Measurements from ENCODE around the gene CLDN9. TPM values are rescaled to one million over a fixed set of nuclear protein-coding genes. Genes with fewer than 3 reads are reported as not detected.

Gene CLDN9
- total and polyA plus RNA-seq, 2 donors (not counting 1 experiment from before 2014, with no cell fraction given) = 0.04 TPM; not detected in 1

GRCh38 chr16:3007957-3008689 is 4.6 kb upstream of the CLDN9 start:
- Mint-ChIP-seq H3K4me1 (peaks cover 26% of the 10 kb centered on the region), H3K4me3 (peak overlapping the region; percentile 58), H3K27me3 (peaks cover 9% of the 10 kb centered on the region), H3K9me3 (ENCODE audit: insufficient read depth) (no peaks in the 10 kb centered on the region), H3K27ac (no peak overlapping the region)
- CTCF ChIA-PET = interaction anchor here (0.9 to 9.6 kb wide), 5 partner anchors 16 to 121 kb away, joined by 3 to 213 read pairs (median 6); partner anchors contain the start of genes HCFC1R1 and THOC6
- peak overlapping the region; percentile 32 for H3K9ac ChIP-seq (ENCODE audit: low read length)
- no peak for TF ChIP-seq EZH2 (IDR thresholded peaks at IDR 0.05; ENCODE audit: borderline replicate concordance, insufficient read depth, low read depth, low read length, poor library complexity, severe bottlenecking)
- TF ChIP-seq, protein P1, sequence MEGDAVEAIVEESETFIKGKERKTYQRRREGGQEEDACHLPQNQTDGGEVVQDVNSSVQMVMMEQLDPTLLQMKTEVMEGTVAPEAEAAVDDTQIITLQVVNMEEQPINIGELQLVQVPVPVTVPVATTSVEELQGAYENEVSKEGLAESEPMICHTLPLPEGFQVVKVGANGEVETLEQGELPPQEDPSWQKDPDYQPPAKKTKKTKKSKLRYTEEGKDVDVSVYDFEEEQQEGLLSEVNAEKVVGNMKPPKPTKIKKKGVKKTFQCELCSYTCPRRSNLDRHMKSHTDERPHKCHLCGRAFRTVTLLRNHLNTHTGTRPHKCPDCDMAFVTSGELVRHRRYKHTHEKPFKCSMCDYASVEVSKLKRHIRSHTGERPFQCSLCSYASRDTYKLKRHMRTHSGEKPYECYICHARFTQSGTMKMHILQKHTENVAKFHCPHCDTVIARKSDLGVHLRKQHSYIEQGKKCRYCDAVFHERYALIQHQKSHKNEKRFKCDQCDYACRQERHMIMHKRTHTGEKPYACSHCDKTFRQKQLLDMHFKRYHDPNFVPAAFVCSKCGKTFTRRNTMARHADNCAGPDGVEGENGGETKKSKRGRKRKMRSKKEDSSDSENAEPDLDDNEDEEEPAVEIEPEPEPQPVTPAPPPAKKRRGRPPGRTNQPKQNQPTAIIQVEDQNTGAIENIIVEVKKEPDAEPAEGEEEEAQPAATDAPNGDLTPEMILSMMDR (IDR thresholded peaks at IDR 0.05) = no peak
- DNase-seq (peak; percentile 49), ATAC-seq (ENCODE audit: low read depth) (no peak)
- no peaks in the 10 kb centered on the region for H3K36me3 ChIP-seq (replicated peaks in 1 of 2; ENCODE audit: control extremely low read depth in 1 of 2, control insufficient read depth in 1 of 2, extremely low read depth in 1 of 2, insufficient read depth in 2 of 2, low read length in 1 of 2)
- no peaks in the 10 kb centered on the region for H3K79me2 ChIP-seq (ENCODE audit: control insufficient read depth, insufficient read depth, low read length)
- H3K9me3 ChIP-seq (ENCODE audit: control extremely low read depth in 1 of 3, control insufficient read depth in 2 of 3, insufficient read depth in 1 of 3, low read length in 2 of 3) = peaks cover 0 to 18% (median 0%) of the 10 kb centered on the region in 3 donors
- no peak overlapping the region for H3K27ac ChIP-seq (ENCODE audit: low read length in 2 of 2)
- H3K4me2 ChIP-seq (replicated peaks; ENCODE audit: low read depth, low read length, poor library complexity, severe bottlenecking) = peak overlapping the region; percentile 76
- POLR2A ChIA-PET = no interaction called here
- 2% methylated on average over 10 of the region's 17 CpGs for WGBS (ENCODE audit: insufficient coverage)
- intact Hi-C loops (cut with micrococcal nuclease) = no loop called here
- peak overlapping the region in 2 of 5 experiments; percentile 37 to 44 for H3K4me3 ChIP-seq (ENCODE audit: control extremely low read depth in 1 of 5, extremely low read depth in 1 of 5, insufficient read depth in 1 of 5, low read depth in 2 of 5, low read length in 4 of 5)
- no peaks in the 10 kb centered on the region for H4K20me1 ChIP-seq (ENCODE audit: control insufficient read depth, insufficient read depth, low read length, poor library complexity, severe bottlenecking)
- H2AFZ ChIP-seq (ENCODE audit: insufficient read depth, low read depth, low read length, poor library complexity, severe bottlenecking) = peak overlapping the region; percentile 58
- H3K27me3 ChIP-seq (replicated peaks in 1 of 4; ENCODE audit: control extremely low read depth in 1 of 4, control insufficient read depth in 3 of 4, insufficient read depth in 4 of 4, low read length in 3 of 4) = peaks cover 0 to 22% (median 10%) of the 10 kb centered on the region in 4 experiments
- peaks cover 25 to 32% of the 10 kb centered on the region in 2 donors for H3K4me1 ChIP-seq (ENCODE audit: control insufficient read depth in 2 of 2, insufficient read depth in 2 of 2, low read length in 2 of 2)

- peaks cover 0 to 22% (median 10%) of the 10 kb centered on the region in 4 experiments for H3K27me3 ChIP-seq (replicated peaks in 1 of 4; ENCODE audit: control extremely low read depth in 1 of 4, control insufficient read depth in 3 of 4, insufficient read depth in 4 of 4, low read length in 3 of 4)
- H3K4me3 ChIP-seq (ENCODE audit: control extremely low read depth in 1 of 5, extremely low read depth in 1 of 5, insufficient read depth in 1 of 5, low read depth in 2 of 5, low read length in 4 of 5) = peak overlapping the region in 1 of 5 experiments; percentile 44
- peaks cover 25% of the 10 kb centered on the region for H3K4me1 Mint-ChIP-seq
- peaks cover 25 to 28% of the 10 kb centered on the region in 2 donors for H3K4me1 ChIP-seq (ENCODE audit: control insufficient read depth in 2 of 2, insufficient read depth in 2 of 2, low read length in 2 of 2)
- H3K79me2 ChIP-seq (ENCODE audit: control insufficient read depth, insufficient read depth, low read length) = no peaks in the 10 kb centered on the region
- intact Hi-C loops (cut with micrococcal nuclease) = no loop called here
- H3K36me3 ChIP-seq (replicated peaks in 1 of 2; ENCODE audit: control extremely low read depth in 1 of 2, control insufficient read depth in 1 of 2, extremely low read depth in 1 of 2, insufficient read depth in 2 of 2, low read length in 1 of 2) = no peaks in the 10 kb centered on the region
- H3K4me3 Mint-ChIP-seq = no peak overlapping the region
- TF ChIP-seq, protein P1 (IDR thresholded peaks at IDR 0.05) = no peak
- TF ChIP-seq EZH2 (IDR thresholded peaks at IDR 0.05; ENCODE audit: borderline replicate concordance, insufficient read depth, low read depth, low read length, poor library complexity, severe bottlenecking) = no peak
- no peak overlapping the region for H3K27ac Mint-ChIP-seq
- no peaks in the 10 kb centered on the region for H4K20me1 ChIP-seq (ENCODE audit: control insufficient read depth, insufficient read depth, low read length, poor library complexity, severe bottlenecking)
- ATAC-seq (ENCODE audit: low read depth) = no peak
- H3K27ac ChIP-seq (ENCODE audit: low read length in 2 of 2) = no peak overlapping the region
- no peaks in the 10 kb centered on the region for H3K9me3 Mint-ChIP-seq (ENCODE audit: insufficient read depth)
- H3K9me3 ChIP-seq (ENCODE audit: control extremely low read depth in 1 of 3, control insufficient read depth in 2 of 3, insufficient read depth in 1 of 3, low read length in 2 of 3) = peaks cover 0 to 14% (median 0%) of the 10 kb centered on the region in 3 donors
- peak overlapping the region; percentile 76 for H3K4me2 ChIP-seq (replicated peaks; ENCODE audit: low read depth, low read length, poor library complexity, severe bottlenecking)
- H2AFZ ChIP-seq (ENCODE audit: insufficient read depth, low read depth, low read length, poor library complexity, severe bottlenecking) = no peak overlapping the region
- 97% methylated on average over 3 of the region's 4 CpGs for WGBS (ENCODE audit: insufficient coverage)
- no peak for DNase-seq
- CTCF ChIA-PET = interaction anchor here (1.2 to 9.6 kb wide), 3 partner anchors 15 to 26 kb away, joined by 4 to 213 read pairs (median 8); partner anchors contain the start of genes HCFC1R1 and THOC6
- POLR2A ChIA-PET = no interaction called here
- H3K9ac ChIP-seq (ENCODE audit: low read length) = no peak overlapping the region
- peaks cover 9% of the 10 kb centered on the region for H3K27me3 Mint-ChIP-seq
These were observed 4.1 kb upstream of the CLDN9 start for GRCh38 chr16:3008690-3009037.
